SK-N-SH (cell line): ENCODE measurements around the gene FOLH1. TPM values are rescaled to one million over a fixed set of nuclear protein-coding genes. Genes with fewer than 3 reads are reported as not detected.

Source experiments
- polyA plus RNA-seq, 3 experiments: library from polyadenylated mRNA; depleted of rRNA; stranded (reverse); fragments of >200 nt; gene quantifications; 2 replicates each; pipeline ENCODE4 v1.2.3, GENCODE V29; 2012

The FOLH1 gene
- polyA plus RNA-seq, 1 of the 3 experiments (the other 2 are of a cell fraction): not detected

Other genes starting within 250 kb of the FOLH1 start
- gene TRIM51G, start 224.7 kb downstream of the FOLH1 start, polyA plus RNA-seq (2012; rRNA removed): not detected in 2 replicates
- gene TRIM49B, start 179.8 kb downstream of the FOLH1 start, polyA plus RNA-seq (2012; rRNA removed): not detected in 2 replicates
- not detected in 2 replicates for gene TRIM64C, start 149.5 kb downstream of the FOLH1 start, polyA plus RNA-seq (2012; rRNA removed)